HCT116 (cell line): ENCODE data around the gene KCNE1. TPM values are rescaled to one million over a fixed set of nuclear protein-coding genes. Genes with fewer than 3 reads are reported as not detected.

Experiments
- ATAC-seq: fragments of 200-7000 bp; cut with Tn5 transposase; 2 replicates; pipeline ENCODE4 v1.9.1; 2020; ENCODE audit warnings: mild to moderate bottlenecking, moderate library complexity
- BruUV-seq: library from RNA; stranded (reverse); fragments of 400-500 nt; replicated peaks from 2 replicates; lab custom pipeline; 2021; lab: Mats Ljungman, UMichigan
- CTCF ChIA-PET: fragments of 300-600 bp; sonication (Branson Sonifier 250); formaldehyde crosslinking; loops from one replicate; lab custom pipeline; 2021; ENCODE audit warnings: antibody characterized with exemption; lab: Charles Lee
- POLR2A ChIA-PET: fragments of 300-600, 350-600 bp; sonication (Branson Sonifier 250); formaldehyde crosslinking; loops from one replicate; lab custom pipeline; 2021; ENCODE audit warnings: antibody characterized with exemption; lab: Charles Lee
- RAD21 ChIA-PET, 2 experiments: fragments of 300-600 bp; sonication (Branson Sonifier 250); formaldehyde crosslinking; loops; one replicate each; lab custom pipeline; 2023; ENCODE audit warnings: low total read pairs in 2 of 2; ENCODE audit not compliant: uncharacterized antibody in 2 of 2, unreplicated experiment in 2 of 2, low non-redundant PET in 1 of 2; lab: Charles Lee
- DNase-seq: peaks from one replicate; pipeline ENCODE4 v3.0.0-alpha.2; 2010; ENCODE audit warnings: low read depth, low spot score
- H2AFZ ChIP-seq: fragments of 200-600 bp; shearing (Covaris generic), sonication (generic); 2 replicates; pipeline ENCODE4 v1.6.1; 2017; ENCODE audit warnings: low read depth, mixed run types, mixed read lengths, antibody characterized with exemption, low read length; ENCODE audit not compliant: poor library complexity, severe bottlenecking
- H3K27ac ChIP-seq: 2 replicates; pipeline ENCODE4 v1.5.1; 2012; ENCODE audit warnings: low read depth, low read length
- H3K27me3 ChIP-seq: fragments of 200-600 bp; sonication (generic); 2 replicates; pipeline ENCODE4 v1.6.1; 2016; ENCODE audit warnings: mixed run types, low read length, mixed read lengths; ENCODE audit not compliant: insufficient read depth
- H3K36me3 ChIP-seq, 2 experiments: fragments of 200-500 bp in 1 of 2; fragments of 200-600 bp in 1 of 2; sonication (Bioruptor generic) in 1 of 2; sonication (generic) in 1 of 2; 2 replicates each; pipeline versions ENCODE4 v1.5.1 to v1.6.1; 2014 to 2016; ENCODE audit warnings: low read length in 2 of 2, inconsistent platforms in 1 of 2, mixed read lengths in 1 of 2, mixed run types in 1 of 2; ENCODE audit not compliant: insufficient read depth in 2 of 2, control insufficient read depth in 1 of 2
- H3K4me1 ChIP-seq, 2 experiments: fragments of 200-600 bp in 1 of 2; sonication (generic) in 1 of 2; 2 replicates each; pipeline versions ENCODE4 v1.5.1 to v1.6.1; 2012 to 2017; ENCODE audit warnings: low read length in 2 of 2, inconsistent platforms in 1 of 2, mild to moderate bottlenecking in 1 of 2, mixed read lengths in 1 of 2, mixed run types in 1 of 2, moderate library complexity in 1 of 2; ENCODE audit not compliant: insufficient read depth in 2 of 2, control insufficient read depth in 1 of 2
- H3K4me2 ChIP-seq: fragments of 200-600 bp; sonication (generic); 2 replicates; pipeline ENCODE4 v1.6.1; 2017; ENCODE audit warnings: mixed run types, low read length, mixed read lengths
- H3K4me3 ChIP-seq, 2 experiments: fragments of 200-600 bp in 1 of 2; sonication (generic) in 1 of 2; replicated peaks in 1 of 2; 2 replicates each; pipeline ENCODE4 v1.5.1; 2011 to 2016; ENCODE audit warnings: low read length in 2 of 2, control low read depth in 1 of 2, low read depth in 1 of 2, mild to moderate bottlenecking in 1 of 2, mixed read lengths in 1 of 2, mixed run types in 1 of 2
- H3K79me2 ChIP-seq: fragments of 200-600 bp; sonication (generic); 2 replicates; pipeline ENCODE4 v1.6.1; 2017; ENCODE audit warnings: mild to moderate bottlenecking, mixed run types, low read length, moderate library complexity, mixed read lengths; ENCODE audit not compliant: insufficient read depth
- H3K9ac ChIP-seq: fragments of 200-600 bp; sonication (generic); 2 replicates; pipeline ENCODE4 v1.6.1; 2016; ENCODE audit warnings: low read length, mixed read lengths
- H3K9me2 ChIP-seq: fragments of 200-600 bp; sonication (generic), shearing (Covaris generic); 2 replicates; pipeline ENCODE4 v1.6.1; 2017; ENCODE audit warnings: mixed run types, mild to moderate bottlenecking, moderate library complexity; ENCODE audit not compliant: insufficient read depth
- H3K9me3 ChIP-seq, 2 experiments: fragments of 200-500 bp in 1 of 2; fragments of 200-600 bp in 1 of 2; sonication (Bioruptor generic) in 1 of 2; sonication (generic) in 1 of 2; 2 replicates each; pipeline ENCODE4 v1.6.1; 2014 to 2017; ENCODE audit warnings: low read length in 2 of 2, mixed read lengths in 2 of 2, inconsistent platforms in 1 of 2, low read depth in 1 of 2, mild to moderate bottlenecking in 1 of 2, mixed run types in 1 of 2, moderate library complexity in 1 of 2; ENCODE audit not compliant: control insufficient read depth in 1 of 2, insufficient read depth in 1 of 2
- H4K20me1 ChIP-seq: fragments of 200-600 bp; sonication (generic), shearing (Covaris generic); 2 replicates; pipeline ENCODE4 v1.6.1; 2017; ENCODE audit warnings: mixed run types, mild to moderate bottlenecking, moderate library complexity; ENCODE audit not compliant: insufficient read depth
- CTCF ChIP-seq, 3 experiments: fragments of 200-600 bp in 1 of 3; sonication (generic) in 1 of 3; IDR thresholded peaks in 2 of 3; conservative IDR thresholded peaks in 1 of 3; 2 replicates each; pipeline ENCODE4 v1.5.1; 2012 to 2017; ENCODE audit warnings: low read depth in 2 of 3, low read length in 2 of 3, antibody characterized with exemption in 1 of 3, borderline replicate concordance in 1 of 3, control low read depth in 1 of 3, mild to moderate bottlenecking in 1 of 3, mixed read lengths in 1 of 3, mixed run types in 1 of 3, moderate library complexity in 1 of 3; ENCODE audit not compliant: insufficient read depth in 1 of 3
- ELF1 ChIP-seq: IDR thresholded peaks from 2 replicates; pipeline ENCODE4 v1.6.1; 2012; ENCODE audit warnings: low read depth, borderline replicate concordance
- EZH2phosphoT487 ChIP-seq: fragments of 200-600 bp; IDR thresholded peaks from 2 replicates; pipeline ENCODE4 v1.6.1; 2018; ENCODE audit warnings: antibody characterized with exemption, borderline replicate concordance
- MAX ChIP-seq: IDR thresholded peaks from 2 replicates; pipeline ENCODE4 v1.6.1; 2012
- RAD21 ChIP-seq: IDR thresholded peaks from 2 replicates; pipeline ENCODE4 v1.6.1; 2012; ENCODE audit warnings: low read depth, mild to moderate bottlenecking
- REST ChIP-seq: IDR thresholded peaks from 2 replicates; pipeline ENCODE4 v1.6.1; 2012; ENCODE audit warnings: low read depth
- YY1 ChIP-seq: IDR thresholded peaks from 2 replicates; pipeline ENCODE4 v1.6.1; 2011; ENCODE audit warnings: low read length, low read depth, moderate library complexity, mild to moderate bottlenecking; ENCODE audit not compliant: insufficient replicate concordance; ENCODE audit errors: extremely low read depth
- ZNF274 ChIP-seq: fragments of 200-500 bp; sonication (Bioruptor generic); IDR thresholded peaks from 2 replicates; pipeline ENCODE4 v1.6.1; 2014; ENCODE audit warnings: mild to moderate bottlenecking, low read depth, low read length, inconsistent platforms
- intact Hi-C: fragments of 100-400 bp; cut with micrococcal nuclease; formaldehyde crosslinking; loops from 2 replicates; pipeline ENCODE4 v1.10.0; 2022
- total RNA-seq: library from RNA; stranded (reverse); gene quantifications from one replicate; pipeline ENCODE4 v1.2.1, GENCODE V29; 2021; ENCODE audit not compliant: unreplicated experiment

Gene KCNE1
- total RNA-seq, 1 experiment from 2014 or later, result not detected

GRCh38 chr21:34509151-34509550 lies 2.9 kb downstream of the KCNE1 start:
- no peak overlapping the region for H3K9ac ChIP-seq
- H4K20me1 ChIP-seq, result no peaks in the 10 kb centered on the region
- H3K27me3 ChIP-seq, result no peaks in the 10 kb centered on the region
- no peak overlapping the region for H3K27ac ChIP-seq
- CTCF ChIA-PET, result interaction anchor here (0.7 to 1.5 kb wide), 3 partner anchors 9 to 122 kb away, joined by 3 to 7 read pairs (median 4); no protein-coding TSS in a partner anchor
- no peaks in the 10 kb centered on the region for H3K9me3 ChIP-seq
- peak; percentile 65 for ATAC-seq
- RAD21 ChIA-PET, result no interaction called here
- no peaks in the 10 kb centered on the region for H3K79me2 ChIP-seq
- intact Hi-C loops, result no loop called here
- POLR2A ChIA-PET, result no interaction called here
- H3K4me1 ChIP-seq, result no peaks in the 10 kb centered on the region; a peak in 1 of 4 replicates
- no peaks in the 10 kb centered on the region for H3K36me3 ChIP-seq
- no peak overlapping the region for H2AFZ ChIP-seq
- no peak overlapping the region for H3K4me3 ChIP-seq
- H3K9me2 ChIP-seq, result no peaks in the 10 kb centered on the region
- no peak overlapping the region for H3K4me2 ChIP-seq
- no peak for DNase-seq
- TF ChIP-seq RAD21 (peak; percentile 27), REST (no peak), ELF1 (no peak), EZH2phosphoT487 (no peak), ZNF274 (no peak), CTCF (IDR thresholded peaks at IDR 0.05 in 2 of 3, conservative IDR thresholded peaks at IDR 0.05 in 1 of 3; ENCODE audit: borderline replicate concordance in 1 of 3, insufficient read depth in 1 of 3, low read depth in 2 of 3, low read length in 2 of 3) (peak; percentile 15 to 47 (median 33); a peak in 4 of 6 replicates), YY1 (no peak), MAX (0 out of 2 replicates have a peak, but pooled peaks have one; percentile 34)
- TF ChIP-seq, all 23 proteins: peak for 3
- no TSS peak for BruUV-seq
